Panc1 (cell line): ENCODE data around the gene APH1A.

Experiments
- CTCF ChIP-seq: fragments of 450-650 bp; IDR thresholded peaks from 2 replicates; pipeline ENCODE4 v1.5.1; 2017; ENCODE audit warnings: mild to moderate bottlenecking
- TCF7L2 ChIP-seq: IDR thresholded peaks from 2 replicates; pipeline ENCODE4 v1.6.1; 2011; ENCODE audit warnings: mild to moderate bottlenecking, low read depth, low read length, inconsistent platforms

- TF ChIP-seq CTCF (no peak), TCF7L2 (no peak)
Measured at GRCh38 chr1:150257624-150258585, 10.9 kb downstream of the APH1A start, which contains the start of gene CA14.
